Loucy (cell line): ENCODE results near the gene LCOR.

Experiments
- H2AFZ ChIP-seq: fragments of 200-600 bp; sonication (generic); 2 replicates; pipeline ENCODE4 v1.6.0; 2016; ENCODE audit warnings: antibody characterized with exemption, mild to moderate bottlenecking, low read length, moderate library complexity
- H3F3A ChIP-seq: fragments of 200-600 bp; 2 replicates; pipeline ENCODE4 v1.6.0; 2016; ENCODE audit warnings: antibody characterized with exemption, low read depth, mild to moderate bottlenecking
- H3K27me3 ChIP-seq: fragments of 200-600 bp; sonication (generic); 2 replicates; pipeline ENCODE4 v1.6.1; 2014; ENCODE audit warnings: low read length, mild to moderate bottlenecking; ENCODE audit not compliant: insufficient read depth, poor library complexity, severe bottlenecking
- H3K36me3 ChIP-seq: fragments of 200-600 bp; sonication (generic); 2 replicates; pipeline ENCODE4 v1.6.1; 2016; ENCODE audit warnings: low read length; ENCODE audit not compliant: insufficient read depth
- H3K4me1 ChIP-seq: fragments of 200-600 bp; sonication (generic); 2 replicates; pipeline ENCODE4 v1.5.1; 2014; ENCODE audit warnings: low read length, mild to moderate bottlenecking; ENCODE audit not compliant: insufficient read depth, poor library complexity, severe bottlenecking
- H3K4me2 ChIP-seq: fragments of 200-600 bp; sonication (generic); 2 replicates; pipeline ENCODE4 v1.6.0; 2014; ENCODE audit warnings: antibody characterized with exemption, low read length, low read depth, mild to moderate bottlenecking; ENCODE audit not compliant: poor library complexity, severe bottlenecking
- H3K4me3 ChIP-seq: fragments of 200-600 bp; sonication (generic); 2 replicates; pipeline ENCODE4 v1.5.1; 2014; ENCODE audit warnings: low read length, mild to moderate bottlenecking, mixed read lengths; ENCODE audit not compliant: poor library complexity, severe bottlenecking
- H3K79me2 ChIP-seq: fragments of 200-600 bp; sonication (generic); 2 replicates; pipeline ENCODE4 v1.6.1; 2014; ENCODE audit warnings: low read length; ENCODE audit not compliant: insufficient read depth
- H3K9ac ChIP-seq: fragments of 200-600 bp; sonication (generic); 2 replicates; pipeline ENCODE4 v1.6.0; 2014; ENCODE audit warnings: mild to moderate bottlenecking, low read depth, low read length, moderate library complexity; ENCODE audit not compliant: poor library complexity, severe bottlenecking
- H3K9me2 ChIP-seq: fragments of 200-600 bp; sonication (generic); replicated peaks from 2 replicates; pipeline ENCODE4 v1.6.1; 2016; ENCODE audit warnings: low read depth, low read length, mixed read lengths
- H3K9me3 ChIP-seq: fragments of 200-600 bp; sonication (generic); 2 replicates; pipeline ENCODE4 v1.6.1; 2014; ENCODE audit warnings: mild to moderate bottlenecking, antibody characterized with exemption, low read length, low read depth; ENCODE audit not compliant: insufficient read depth
- H4K20me1 ChIP-seq: fragments of 200-600 bp; sonication (generic); 2 replicates; pipeline ENCODE4 v1.6.0; 2014; ENCODE audit warnings: antibody characterized with exemption, low read length, mild to moderate bottlenecking; ENCODE audit not compliant: insufficient read depth, poor library complexity, severe bottlenecking
- CTCF ChIP-seq: fragments of 200-600 bp; sonication (generic); conservative IDR thresholded peaks from 2 replicates; pipeline ENCODE4 v1.5.1; 2014; ENCODE audit warnings: mild to moderate bottlenecking, antibody characterized with exemption, low read length
- EZH2phosphoT487 ChIP-seq: fragments of 200-600 bp; IDR thresholded peaks from 2 replicates; pipeline ENCODE4 v1.6.1; 2018; ENCODE audit warnings: antibody characterized with exemption, mild to moderate bottlenecking, moderate library complexity, borderline replicate concordance

LCOR gene

DNA sequence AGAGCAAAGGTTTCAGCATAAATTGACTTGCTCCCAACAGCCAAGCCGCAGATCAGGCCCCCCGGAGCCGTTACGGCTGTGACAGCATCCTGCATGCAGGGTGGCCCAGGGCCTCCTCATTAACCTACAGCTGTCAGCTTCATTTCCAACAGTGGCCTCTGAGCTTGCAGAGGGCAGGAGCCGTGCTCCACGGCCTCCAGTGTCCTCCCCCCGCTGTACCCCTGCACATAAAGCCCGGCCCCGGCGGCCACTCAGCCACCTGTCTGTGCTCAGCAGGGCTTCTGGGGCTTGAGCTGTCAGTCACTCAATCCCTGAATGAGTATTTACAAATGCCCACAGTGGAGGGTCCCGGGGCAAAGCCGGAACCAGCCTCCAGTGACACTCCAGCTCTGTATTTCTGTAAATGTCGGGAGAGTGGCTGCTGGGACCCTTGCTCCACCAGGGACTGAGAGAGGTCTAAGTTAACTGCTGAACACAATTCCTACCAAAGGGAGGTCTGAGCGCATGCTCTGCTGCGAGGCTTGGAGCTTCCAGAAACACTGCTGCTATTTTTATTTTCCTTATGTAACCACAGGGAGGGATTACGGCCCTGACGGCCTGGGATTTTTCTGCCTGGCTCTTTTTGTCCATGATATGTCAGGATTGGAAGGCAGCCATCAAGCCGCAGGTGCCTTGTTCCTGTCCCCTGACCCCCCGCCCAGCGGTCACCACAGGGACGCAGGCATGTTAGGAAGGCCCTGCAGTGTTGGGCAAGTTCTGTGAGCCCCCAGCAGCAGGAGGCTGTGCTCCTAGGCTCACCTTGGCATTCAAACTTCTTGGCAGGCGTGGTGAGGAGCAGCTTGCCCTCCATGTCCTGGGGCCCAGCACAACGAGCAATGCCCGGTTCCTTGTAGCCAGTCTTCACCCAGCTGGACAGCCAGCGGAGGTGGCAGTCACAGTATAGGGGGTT is 188.6 kb downstream of the LCOR start:
- no peak overlapping the region for H2AFZ ChIP-seq
- no peaks in the 10 kb centered on the region for H3K79me2 ChIP-seq
- no peak overlapping the region for H3K4me3 ChIP-seq
- H3K4me1 ChIP-seq, result peaks cover 18% of the 10 kb centered on the region
- no peaks in the 10 kb centered on the region for H3F3A ChIP-seq
- H3K36me3 ChIP-seq, result no peaks in the 10 kb centered on the region
- H3K4me2 ChIP-seq, result no peak overlapping the region
- TF ChIP-seq CTCF (no peak), EZH2phosphoT487 (no peak)
- H3K9ac ChIP-seq, result no peak overlapping the region
- H4K20me1 ChIP-seq, result no peaks in the 10 kb centered on the region
- no peaks in the 10 kb centered on the region for H3K9me2 ChIP-seq
- H3K27me3 ChIP-seq, result no peaks in the 10 kb centered on the region
- no peaks in the 10 kb centered on the region for H3K9me3 ChIP-seq

DNA sequence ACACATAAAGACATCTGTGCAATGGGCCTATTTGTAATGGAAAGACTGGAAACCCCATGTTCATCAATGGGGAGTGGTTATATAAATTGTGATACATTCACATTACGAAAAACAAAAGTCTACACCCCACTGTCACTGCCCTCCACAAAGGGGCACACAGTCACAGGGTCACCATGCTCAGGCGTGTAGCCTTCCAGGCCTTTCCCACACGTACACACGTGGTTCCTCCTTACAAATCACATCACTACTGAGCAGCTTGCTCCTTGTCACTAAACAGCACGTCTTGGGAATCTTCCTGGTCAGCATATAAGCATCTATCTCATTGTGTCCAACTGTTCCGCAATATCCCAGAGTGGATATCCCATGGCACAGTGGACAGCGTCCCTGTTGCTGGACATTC is 190.5 kb downstream of the LCOR start:
- H3K9me3 ChIP-seq, result no peaks in the 10 kb centered on the region
- no peak overlapping the region for H3K4me2 ChIP-seq
- no peak overlapping the region for H3K9ac ChIP-seq
- no peak overlapping the region for H3K4me3 ChIP-seq
- H2AFZ ChIP-seq, result no peak overlapping the region
- no peaks in the 10 kb centered on the region for H3K9me2 ChIP-seq
- H4K20me1 ChIP-seq, result no peaks in the 10 kb centered on the region
- H3K36me3 ChIP-seq, result no peaks in the 10 kb centered on the region
- no peaks in the 10 kb centered on the region for H3K27me3 ChIP-seq
- H3K4me1 ChIP-seq, result peaks cover 6% of the 10 kb centered on the region
- H3F3A ChIP-seq, result no peaks in the 10 kb centered on the region
- H3K79me2 ChIP-seq, result no peaks in the 10 kb centered on the region
- TF ChIP-seq EZH2phosphoT487, result no peak
- no peak for TF ChIP-seq CTCF

- Histone ChIP-seq H3F3A (no peaks in the 10 kb centered on the region), H2AFZ (no peak overlapping the region), H3K27me3 (no peaks in the 10 kb centered on the region), H3K79me2 (no peaks in the 10 kb centered on the region), H3K36me3 (no peaks in the 10 kb centered on the region), H3K4me1 (peaks cover 6% of the 10 kb centered on the region), H3K9ac (no peak overlapping the region), H3K9me2 (no peaks in the 10 kb centered on the region), H3K9me3 (no peaks in the 10 kb centered on the region), H3K4me3 (no peak overlapping the region), H3K4me2 (no peak overlapping the region), H4K20me1 (no peaks in the 10 kb centered on the region)
- no peak for TF ChIP-seq EZH2phosphoT487
- no peak for TF ChIP-seq CTCF
These were observed 191.5 kb downstream of the LCOR start for GRCh38 chr10:97023401-97024167.
